T-cell (primary cell): ENCODE results near the gene DNAAF8. TPM values are rescaled to one million over a fixed set of nuclear protein-coding genes. Genes with fewer than 3 reads are reported as not detected.
A peak's percentile ranks its signal among the peaks of the same experiment; 100 is the strongest.

Experiments
- ATAC-seq, 4 experiments: fragments of 200-7000 bp in 3 of 4; fragments of 150-1000 bp in 1 of 4; cut with Tn5 transposase; replicated peaks in 1 of 4; 1 replicate in 3 of 4; 2 replicates in 1 of 4; pipeline ENCODE4 v1.10.0; 2021; ENCODE audit warnings: moderate library complexity in 3 of 4, mild to moderate bottlenecking in 2 of 4, moderate number of reproducible peaks in 1 of 4
- CTCF ChIA-PET, 2 donors: fragments of 300-600 bp; sonication (Branson Sonifier 250); formaldehyde crosslinking; loops; one replicate each; lab custom pipeline; 2022; ENCODE audit warnings: antibody characterized with exemption in 2 of 2; lab: Charles Lee
- POLR2A ChIA-PET, 2 donors: fragments of 300-600 bp; sonication (Branson Sonifier 250); formaldehyde crosslinking; loops; one replicate each; lab custom pipeline; 2022; ENCODE audit warnings: antibody characterized with exemption in 2 of 2; lab: Charles Lee
- DNase-seq, 35 experiments: peaks; one replicate each; pipeline versions ENCODE4 v3.0.0 to v3.0.0-alpha.2; 2013 to 2023
- H3K27ac ChIP-seq: one replicate; pipeline ENCODE4 v1.5.1; 2013; ENCODE audit warnings: low read length
- H3K27me3 ChIP-seq, 2 experiments: replicated peaks in 1 of 2; 1 replicate in 1 of 2; 2 replicates in 1 of 2; pipeline versions ENCODE4 v1.6.1 to v1.7.0; 2013; ENCODE audit warnings: low read length in 1 of 2, mixed read lengths in 1 of 2; ENCODE audit not compliant: control insufficient read depth in 2 of 2, insufficient read depth in 2 of 2; ENCODE audit errors: extremely low read depth in 1 of 2
- H3K36me3 ChIP-seq, 2 donors: 1 replicate in 1 of 2; 2 replicates in 1 of 2; pipeline versions ENCODE4 v1.6.1 to v1.7.0; 2013; ENCODE audit warnings: low read length in 1 of 2; ENCODE audit not compliant: control insufficient read depth in 2 of 2, insufficient read depth in 1 of 2; ENCODE audit errors: extremely low read depth in 1 of 2
- H3K4me1 ChIP-seq, 2 experiments: 1 replicate in 1 of 2; 2 replicates in 1 of 2; pipeline versions ENCODE4 v1.6.1 to v1.7.0; 2013; ENCODE audit warnings: low read length in 2 of 2, mixed read lengths in 1 of 2; ENCODE audit not compliant: insufficient read depth in 2 of 2, control insufficient read depth in 1 of 2; ENCODE audit errors: extremely low read depth in 1 of 2
- H3K4me3 ChIP-seq, 2 donors: 1 replicate in 1 of 2; 2 replicates in 1 of 2; pipeline versions ENCODE4 v1.5.1 to v1.7.0; 2013; ENCODE audit warnings: mild to moderate bottlenecking in 2 of 2, low read length in 1 of 2, moderate library complexity in 1 of 2; ENCODE audit not compliant: control insufficient read depth in 1 of 2; ENCODE audit errors: extremely low read depth in 1 of 2
- H3K9me3 ChIP-seq: 2 replicates; pipeline ENCODE4 v1.7.0; 2013
- H3K27ac Mint-ChIP-seq, 2 donors: one replicate each; pipeline ENCODE4 v1.8.0; 2020 to 2021; ENCODE audit warnings: mild to moderate bottlenecking in 2 of 2, mixed read lengths in 2 of 2
- H3K27me3 Mint-ChIP-seq, 2 donors: one replicate each; pipeline ENCODE4 v1.8.0; 2021 to 2022; ENCODE audit warnings: mixed read lengths in 2 of 2
- H3K36me3 Mint-ChIP-seq: one replicate; pipeline ENCODE4 v1.8.0; 2021; ENCODE audit warnings: mixed read lengths
- H3K4me1 Mint-ChIP-seq, 3 donors: one replicate each; pipeline ENCODE4 v1.8.0; 2020 to 2022; ENCODE audit warnings: mixed read lengths in 3 of 3, mild to moderate bottlenecking in 1 of 3
- H3K4me3 Mint-ChIP-seq, 3 donors: one replicate each; pipeline ENCODE4 v1.8.0; 2020 to 2022; ENCODE audit warnings: mild to moderate bottlenecking in 3 of 3, mixed read lengths in 3 of 3, moderate library complexity in 3 of 3
- H3K9me3 Mint-ChIP-seq, 3 donors: one replicate each; pipeline ENCODE4 v1.8.0; 2020 to 2022; ENCODE audit warnings: mixed read lengths in 3 of 3
- WGBS: methylation state at CpG from one replicate; pipeline ENCODE4 v1.1.5; 2013; ENCODE audit warnings: missing lambda C conversion rate; ENCODE audit not compliant: insufficient coverage; 5-methylcytosine and 5-hydroxymethylcytosine counted together
- total RNA-seq, 35 experiments: library from RNA in 6 of 35; stranded (reverse) in 6 of 35; fragments of 120-200 nt in 1 of 35; gene quantifications; one replicate each; pipeline versions ENCODE4 v1.2.1 to v1.2.4 and lab custom pipeline; 2013 to 2026

Gene DNAAF8
- total RNA-seq, 5 donors from 2014 or later (not counting 1 experiment from before 2014, with no cell fraction given): 0.13 to 0.70 (median 0.34) TPM; not detected in 1

DNA sequence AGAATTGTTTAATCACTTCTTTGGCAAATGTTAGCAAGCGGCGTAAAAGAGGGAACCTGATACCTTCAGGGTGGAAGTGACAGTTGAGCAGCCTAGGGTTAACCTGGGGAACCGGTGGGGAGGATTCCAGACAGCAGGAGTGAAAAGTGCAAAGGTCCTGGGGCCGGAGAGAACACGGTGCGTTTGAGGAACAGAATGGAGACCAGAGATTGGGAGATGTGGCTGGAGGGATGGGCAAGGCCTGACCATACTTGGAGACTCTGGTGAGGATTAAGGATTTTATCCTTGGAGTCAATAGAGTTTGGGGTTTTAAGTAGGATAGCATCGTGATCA, 34.9 kb downstream of the DNAAF8 start:
- ChIA-PET CTCF (interaction anchor here in 1 of 2 donors (0.7 to 1.4 kb wide), 2 partner anchors 34 kb away, joined by 3 to 5 read pairs; partner anchors contain the start of genes ANKS3 and DNAAF8), POLR2A (no interaction called here)
- H3K27ac Mint-ChIP-seq: peak overlapping the region; percentile 91 to 95
- H3K4me3 Mint-ChIP-seq: peak overlapping the region; percentile 86 to 93 (median 88)
- H3K27me3 Mint-ChIP-seq: no peaks in the 10 kb centered on the region
- Histone ChIP-seq H3K27me3 (no peaks in the 10 kb centered on the region), H3K4me1 (peaks cover 8 to 42% of the 10 kb centered on the region in 2 experiments), H3K36me3 (peaks cover 0 to 5% of the 10 kb centered on the region in 2 donors), H3K27ac (peak overlapping the region; percentile 54), H3K9me3 (no peaks in the 10 kb centered on the region), H3K4me3 (peak overlapping the region; percentile 58 to 75)
- DNase-seq: no peak
- H3K4me1 Mint-ChIP-seq: peaks cover 28 to 38% (median 32%) of the 10 kb centered on the region in 3 donors
- H3K36me3 Mint-ChIP-seq: no peaks in the 10 kb centered on the region
- WGBS: 98% methylated on average over 7 of the region's 7 CpGs
- no peaks in the 10 kb centered on the region for H3K9me3 Mint-ChIP-seq
- ATAC-seq: no peak

DNA sequence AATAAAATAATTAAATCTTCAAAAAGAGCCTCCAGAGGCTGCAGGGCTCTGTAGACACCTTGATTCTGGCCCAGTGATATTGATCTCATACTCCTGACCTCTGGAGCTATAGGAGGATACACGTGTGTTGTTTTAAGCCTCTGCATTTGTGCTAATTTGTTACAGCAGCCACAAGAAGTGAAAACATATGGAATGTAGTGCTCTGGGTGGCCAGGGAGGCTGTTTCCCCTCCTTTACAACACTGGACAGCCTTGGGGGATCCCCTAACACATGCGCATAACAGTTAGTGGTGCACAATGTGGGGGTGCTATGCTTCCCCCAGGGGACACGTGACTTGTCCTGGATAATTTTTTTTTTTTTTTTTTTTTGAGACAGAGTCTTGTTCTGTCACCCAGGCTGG, 37.3 kb downstream of the DNAAF8 start:
- Histone ChIP-seq H3K9me3 (no peaks in the 10 kb centered on the region), H3K27ac (no peak overlapping the region), H3K36me3 (no peaks in the 10 kb centered on the region), H3K4me3 (no peak overlapping the region), H3K4me1 (peaks cover 8 to 26% of the 10 kb centered on the region in 2 experiments), H3K27me3 (no peaks in the 10 kb centered on the region)
- H3K4me1 Mint-ChIP-seq: peaks cover 15 to 23% (median 23%) of the 10 kb centered on the region in 3 donors
- H3K4me3 Mint-ChIP-seq: no peak overlapping the region
- no peak overlapping the region for H3K27ac Mint-ChIP-seq
- ATAC-seq: no peak
- DNase-seq: no peak
- POLR2A ChIA-PET: no interaction called here
- no CpG with 5 or more reads among the region's 3 CpGs for WGBS
- H3K36me3 Mint-ChIP-seq: no peaks in the 10 kb centered on the region
- CTCF ChIA-PET: no interaction called here
- no peaks in the 10 kb centered on the region for H3K27me3 Mint-ChIP-seq
- no peaks in the 10 kb centered on the region for H3K9me3 Mint-ChIP-seq

DNA sequence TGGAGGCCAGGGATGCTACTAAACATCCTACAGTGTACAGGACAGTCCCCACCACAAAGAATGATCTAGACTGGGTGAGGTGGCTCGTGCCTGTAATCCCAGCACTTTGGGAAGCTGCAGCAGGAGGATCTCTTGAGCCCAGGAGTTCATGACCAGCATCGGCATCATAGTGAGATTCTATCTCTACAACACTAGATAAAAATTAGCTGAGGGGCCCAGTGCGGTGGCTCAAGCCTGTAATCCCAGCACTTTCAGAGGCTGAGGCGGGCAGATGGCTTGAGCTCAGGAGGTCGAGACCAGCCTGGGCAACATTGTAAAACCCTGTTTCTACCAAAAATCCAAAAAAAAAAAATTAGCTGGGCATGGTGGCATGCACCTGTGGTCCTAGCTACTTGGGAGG, 38.0 kb downstream of the DNAAF8 start:
- H3K36me3 Mint-ChIP-seq: no peaks in the 10 kb centered on the region
- POLR2A ChIA-PET: no interaction called here
- H3K27ac Mint-ChIP-seq: no peak overlapping the region
- H3K36me3 ChIP-seq: no peaks in the 10 kb centered on the region
- no peaks in the 10 kb centered on the region for H3K27me3 Mint-ChIP-seq
- WGBS: 100% methylated on average over 3 of the region's 5 CpGs
- H3K9me3 Mint-ChIP-seq: no peaks in the 10 kb centered on the region
- DNase-seq (no peak), ATAC-seq (no peak)
- H3K27me3 ChIP-seq: no peaks in the 10 kb centered on the region
- no peaks in the 10 kb centered on the region for H3K9me3 ChIP-seq
- CTCF ChIA-PET: no interaction called here
- H3K4me1 ChIP-seq: peaks cover 8 to 21% of the 10 kb centered on the region in 2 experiments
- H3K4me3 Mint-ChIP-seq: no peak overlapping the region
- no peak overlapping the region for H3K4me3 ChIP-seq
- peaks cover 12 to 23% (median 20%) of the 10 kb centered on the region in 3 donors for H3K4me1 Mint-ChIP-seq
- H3K27ac ChIP-seq: no peak overlapping the region

DNA sequence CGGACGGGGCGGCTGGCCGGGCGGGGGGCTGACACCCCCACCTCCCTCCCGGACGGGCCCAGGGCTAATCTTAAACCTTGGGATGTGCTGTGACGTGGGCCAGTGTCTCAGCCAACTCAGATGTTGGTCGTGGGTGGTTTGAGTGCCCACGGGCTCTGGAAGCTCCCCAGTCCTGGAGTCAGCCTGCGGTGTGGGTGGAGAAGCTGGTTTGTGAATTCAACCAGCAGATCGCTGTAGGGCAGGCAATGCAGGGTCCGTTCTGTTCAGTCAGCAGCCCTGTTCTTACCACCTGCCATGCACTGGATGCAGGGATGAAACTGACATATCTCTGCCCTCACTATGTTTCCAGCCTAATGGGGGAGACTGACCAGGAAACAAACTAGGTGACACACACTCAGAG, 40.7 kb downstream of the DNAAF8 start:
- Histone ChIP-seq H3K4me3 (no peak overlapping the region), H3K9me3 (no peaks in the 10 kb centered on the region), H3K27me3 (no peaks in the 10 kb centered on the region), H3K36me3 (no peaks in the 10 kb centered on the region), H3K4me1 (no peaks in the 10 kb centered on the region), H3K27ac (no peak overlapping the region)
- no peaks in the 10 kb centered on the region for H3K27me3 Mint-ChIP-seq
- H3K27ac Mint-ChIP-seq: no peak overlapping the region
- H3K4me3 Mint-ChIP-seq: no peak overlapping the region
- H3K4me1 Mint-ChIP-seq: no peaks in the 10 kb centered on the region
- DNase-seq (no peak), ATAC-seq (peak in 1 of 4 experiments; percentile 12)
- 85% methylated on average over 4 of the region's 13 CpGs for WGBS
- ChIA-PET POLR2A (no interaction called here), CTCF (no interaction called here)
- H3K9me3 Mint-ChIP-seq: no peaks in the 10 kb centered on the region
- H3K36me3 Mint-ChIP-seq: no peaks in the 10 kb centered on the region

DNA sequence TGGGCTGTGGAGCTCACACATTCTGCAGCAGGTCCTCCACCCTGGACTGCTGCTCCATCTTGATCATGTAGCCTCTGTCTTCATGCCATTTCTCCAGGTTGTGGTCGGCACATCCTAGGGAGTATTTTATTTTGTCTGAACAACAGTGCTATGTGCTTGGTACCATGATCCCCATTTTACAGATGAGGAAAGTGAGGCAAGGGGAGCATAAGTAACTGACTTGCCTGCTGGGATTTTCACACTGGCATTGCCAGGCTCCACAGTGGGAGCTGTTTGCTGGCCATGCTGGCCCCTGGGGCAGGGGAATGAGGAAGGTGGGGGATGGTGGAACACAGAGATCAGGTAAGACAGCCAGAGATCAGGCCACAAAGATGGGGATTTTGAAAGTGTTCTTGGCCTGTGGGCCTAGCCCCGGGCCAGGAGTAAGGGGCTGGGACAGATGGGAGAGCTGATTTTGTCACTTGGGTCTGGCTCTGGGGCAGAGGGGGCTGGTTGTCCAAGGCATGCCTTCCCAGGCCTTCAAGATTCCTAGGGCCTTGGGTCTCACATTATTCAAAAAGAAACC, 41.9 kb downstream of the DNAAF8 start:
- Mint-ChIP-seq H3K27ac (no peak overlapping the region), H3K27me3 (no peaks in the 10 kb centered on the region), H3K4me1 (no peaks in the 10 kb centered on the region), H3K4me3 (no peak overlapping the region), H3K36me3 (no peaks in the 10 kb centered on the region), H3K9me3 (no peaks in the 10 kb centered on the region)
- no peak overlapping the region for H3K4me3 ChIP-seq
- ATAC-seq: no peak
- H3K36me3 ChIP-seq: no peaks in the 10 kb centered on the region
- H3K9me3 ChIP-seq: no peaks in the 10 kb centered on the region
- H3K27me3 ChIP-seq: no peaks in the 10 kb centered on the region
- H3K4me1 ChIP-seq: no peaks in the 10 kb centered on the region
- WGBS: 80% methylated on average over 1 of the region's 2 CpGs
- no peak for DNase-seq
- H3K27ac ChIP-seq: no peak overlapping the region
- ChIA-PET POLR2A (no interaction called here), CTCF (no interaction called here)

DNA sequence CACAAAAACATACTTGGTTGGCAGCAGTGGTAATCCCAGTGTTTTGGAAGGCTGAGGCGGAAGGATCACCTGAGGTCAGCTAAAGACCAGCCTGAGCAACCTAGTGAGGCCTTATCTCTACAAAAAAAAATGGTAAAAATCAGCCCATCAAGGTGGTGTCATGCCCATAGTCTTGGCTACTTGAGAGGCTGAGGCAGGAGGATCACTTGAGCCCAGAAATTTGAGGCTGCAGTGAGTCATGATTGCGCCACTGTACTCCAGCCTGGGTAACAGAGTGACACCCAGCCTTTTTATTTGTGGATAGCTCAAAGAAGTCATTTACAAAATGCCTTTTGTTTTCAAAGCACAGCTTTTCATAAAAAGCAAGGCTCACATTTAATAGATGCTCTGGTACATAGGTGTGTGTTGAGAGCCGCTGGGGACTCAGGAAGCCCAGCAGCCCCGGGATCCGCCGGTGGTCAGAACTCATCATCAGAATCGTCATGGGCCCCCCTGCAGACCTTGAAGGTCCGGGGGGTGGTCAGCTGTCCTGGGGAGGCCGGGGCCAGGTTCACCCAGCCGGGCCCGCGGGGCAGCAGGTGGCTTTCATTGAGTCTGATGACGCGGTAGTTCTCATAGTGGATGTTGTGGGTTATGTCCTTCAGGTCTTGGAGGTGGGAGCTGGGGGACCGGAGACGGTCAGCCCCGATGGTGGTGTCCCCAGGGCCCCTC, 43.2 kb downstream of the DNAAF8 start:
- WGBS: 86% methylated on average over 6 of the region's 17 CpGs
- ATAC-seq: no peak
- no peak overlapping the region for H3K27ac ChIP-seq
- no peaks in the 10 kb centered on the region for H3K4me1 ChIP-seq
- no peaks in the 10 kb centered on the region for H3K36me3 Mint-ChIP-seq
- ChIA-PET CTCF (no interaction called here), POLR2A (no interaction called here)
- H3K27me3 Mint-ChIP-seq: no peaks in the 10 kb centered on the region
- no peak for DNase-seq
- no peaks in the 10 kb centered on the region for H3K9me3 ChIP-seq
- H3K9me3 Mint-ChIP-seq: no peaks in the 10 kb centered on the region
- H3K36me3 ChIP-seq: no peaks in the 10 kb centered on the region
- no peaks in the 10 kb centered on the region for H3K4me1 Mint-ChIP-seq
- H3K27me3 ChIP-seq: no peaks in the 10 kb centered on the region
- no peak overlapping the region for H3K4me3 ChIP-seq
- H3K27ac Mint-ChIP-seq: no peak overlapping the region
- no peak overlapping the region for H3K4me3 Mint-ChIP-seq
